ENCODE data around the gene TMPRSS5.

Gene TMPRSS5

DNA sequence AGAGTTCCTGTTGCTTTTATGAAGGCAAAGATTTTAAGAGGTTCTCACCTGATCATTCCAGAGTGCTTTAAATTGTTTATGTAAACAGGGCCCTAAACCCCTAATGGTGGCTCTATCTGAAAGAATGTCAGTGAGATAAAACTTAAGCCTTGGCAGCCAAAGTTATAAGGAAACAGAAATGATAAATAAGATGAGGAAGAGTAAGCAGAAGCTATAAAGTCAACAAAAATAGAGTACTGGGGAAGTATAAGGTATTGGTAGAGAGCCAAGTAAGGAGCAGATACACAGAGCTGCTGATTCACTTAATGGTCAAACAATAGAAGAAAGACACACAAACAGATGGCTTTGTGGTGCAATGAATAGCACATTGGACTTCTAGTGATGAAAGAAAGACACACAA lies 37.9 kb downstream of the TMPRSS5 start:
- H3K9ac ChIP-seq (ENCODE audit: insufficient read length), result no peak overlapping the region
- H3K36me3 ChIP-seq (ENCODE audit: insufficient read depth, low read length), result no peaks in the 10 kb centered on the region
- TF ChIP-seq EZH2 (IDR thresholded peaks at IDR 0.05) (no peak), POLR2AphosphoS5 (IDR thresholded peaks at IDR 0.05; ENCODE audit: borderline replicate concordance, low read depth, low read length) (no peak), FOXP2 (optimal IDR thresholded peaks at IDR 0.05; ENCODE audit: control extremely low read depth, extremely low read length, insufficient read depth) (no peak)
- H3K9me3 ChIP-seq (ENCODE audit: low read depth, low read length), result no peaks in the 10 kb centered on the region
- H3K4me3 ChIP-seq, result no peak overlapping the region
- no peak overlapping the region for H3K27ac ChIP-seq
- no peak for DNase-seq (ENCODE audit: low read depth, low spot score)

DNA sequence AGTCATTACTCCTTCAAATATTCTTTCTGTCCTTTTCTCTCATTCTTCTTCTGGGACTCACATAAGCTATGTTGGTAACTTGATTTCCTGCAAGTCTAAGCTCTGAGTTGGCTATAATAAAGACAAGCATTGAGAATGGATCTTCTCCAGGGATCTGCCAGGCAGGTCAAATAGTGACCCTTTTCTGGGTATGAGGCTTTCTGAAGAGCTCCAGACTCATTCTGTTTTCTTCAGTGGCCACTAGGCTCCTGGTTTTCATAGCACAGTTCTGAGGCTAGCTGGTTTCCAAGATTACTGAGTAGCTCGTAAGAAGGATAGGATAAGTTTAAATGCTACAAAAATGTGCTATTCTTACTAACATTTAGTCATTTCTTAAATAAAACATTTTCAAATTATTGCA lies 38.3 kb downstream of the TMPRSS5 start:
- Histone ChIP-seq H3K36me3 (ENCODE audit: insufficient read depth, low read length) (no peaks in the 10 kb centered on the region), H3K9ac (ENCODE audit: insufficient read length) (no peak overlapping the region), H3K27ac (no peak overlapping the region), H3K4me3 (no peak overlapping the region), H3K9me3 (ENCODE audit: low read depth, low read length) (no peaks in the 10 kb centered on the region)
- DNase-seq (ENCODE audit: low read depth, low spot score), result no peak
- TF ChIP-seq EZH2 (IDR thresholded peaks at IDR 0.05), result no peak

DNA sequence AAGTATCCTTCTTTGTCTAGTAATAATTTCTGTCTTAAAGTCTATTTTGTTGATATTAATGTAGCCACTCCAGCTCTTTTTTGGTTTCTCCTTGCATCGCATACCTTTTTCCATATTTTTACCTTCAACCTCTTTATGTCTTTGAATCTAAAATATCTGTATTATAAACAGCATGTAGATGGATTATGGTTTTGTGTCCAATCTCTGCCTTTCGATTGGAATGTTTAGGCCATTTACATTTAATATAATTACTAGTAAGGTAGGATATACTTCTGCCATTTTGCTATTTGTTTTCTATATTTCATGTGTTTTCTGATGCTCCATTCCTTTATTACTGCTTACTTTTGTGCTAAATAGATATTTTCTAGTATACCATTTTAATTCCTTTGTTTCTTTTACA lies 39.5 kb downstream of the TMPRSS5 start:
- Histone ChIP-seq H3K9me3 (ENCODE audit: low read depth, low read length) (no peaks in the 10 kb centered on the region), H3K9ac (ENCODE audit: insufficient read length) (no peak overlapping the region), H3K27ac (no peak overlapping the region), H3K4me3 (no peak overlapping the region), H3K36me3 (ENCODE audit: insufficient read depth, low read length) (no peaks in the 10 kb centered on the region)
- TF ChIP-seq POLR2AphosphoS5 (IDR thresholded peaks at IDR 0.05; ENCODE audit: borderline replicate concordance, low read depth, low read length) (no peak), EZH2 (IDR thresholded peaks at IDR 0.05) (no peak), FOXP2 (optimal IDR thresholded peaks at IDR 0.05; ENCODE audit: control extremely low read depth, extremely low read length, insufficient read depth) (no peak)
- no peak for DNase-seq (ENCODE audit: low read depth, low spot score)

- Histone ChIP-seq H3K27ac (peak overlapping the region; percentile 52), H3K9ac (ENCODE audit: insufficient read length) (no peak overlapping the region), H3K9me3 (ENCODE audit: low read depth, low read length) (no peaks in the 10 kb centered on the region), H3K36me3 (ENCODE audit: insufficient read depth, low read length) (no peaks in the 10 kb centered on the region), H3K4me3 (peak overlapping the region; percentile 58)
- no peak for DNase-seq (ENCODE audit: low read depth, low spot score)
- TF ChIP-seq EZH2 (IDR thresholded peaks at IDR 0.05), result no peak
- no peak for TF ChIP-seq FOXP2 (optimal IDR thresholded peaks at IDR 0.05; ENCODE audit: control extremely low read depth, extremely low read length, insufficient read depth)
- no peak for TF ChIP-seq POLR2AphosphoS5 (IDR thresholded peaks at IDR 0.05; ENCODE audit: borderline replicate concordance, low read depth, low read length)
Observed at GRCh38 chr11:113664981-113665710, 41.0 kb downstream of the TMPRSS5 start.

- no peaks in the 10 kb centered on the region for H3K9me3 ChIP-seq (ENCODE audit: low read depth, low read length)
- no peak for DNase-seq (ENCODE audit: low read depth, low spot score)
Observed at GRCh38 chr11:113664069-113664980, 41.8 kb downstream of the TMPRSS5 start.

GRCh38 chr11:113663567-113663966 lies 42.5 kb downstream of the TMPRSS5 start:
- no peaks in the 10 kb centered on the region for H3K9me3 ChIP-seq (ENCODE audit: low read depth, low read length)
- no peak overlapping the region; the same call in 1 of the 2 replicates for H3K4me3 ChIP-seq
- no peak for DNase-seq (ENCODE audit: low read depth, low spot score)
- TF ChIP-seq FOXP2 (optimal IDR thresholded peaks at IDR 0.05; ENCODE audit: control extremely low read depth, extremely low read length, insufficient read depth) (no peak), POLR2AphosphoS5 (IDR thresholded peaks at IDR 0.05; ENCODE audit: borderline replicate concordance, low read depth, low read length) (no peak), EZH2 (IDR thresholded peaks at IDR 0.05) (no peak)
- peak overlapping the region; percentile 67 for H3K27ac ChIP-seq
- no peak overlapping the region for H3K9ac ChIP-seq (ENCODE audit: insufficient read length)
- no peaks in the 10 kb centered on the region for H3K36me3 ChIP-seq (ENCODE audit: insufficient read depth, low read length)

More at GRCh38 chr11:113664069-113664980, 41.8 kb downstream of the TMPRSS5 start:
- TF ChIP-seq FOXP2 (optimal IDR thresholded peaks at IDR 0.05; ENCODE audit: control extremely low read depth, extremely low read length, insufficient read depth) (no peak), POLR2AphosphoS5 (IDR thresholded peaks at IDR 0.05; ENCODE audit: borderline replicate concordance, low read depth, low read length) (no peak)
- peak overlapping the region; percentile 67 for H3K27ac ChIP-seq
- no peak overlapping the region for H3K9ac ChIP-seq (ENCODE audit: insufficient read length)
- peak overlapping the region; percentile 58 for H3K4me3 ChIP-seq
- no peaks in the 10 kb centered on the region for H3K36me3 ChIP-seq (ENCODE audit: insufficient read depth, low read length)

DNA sequence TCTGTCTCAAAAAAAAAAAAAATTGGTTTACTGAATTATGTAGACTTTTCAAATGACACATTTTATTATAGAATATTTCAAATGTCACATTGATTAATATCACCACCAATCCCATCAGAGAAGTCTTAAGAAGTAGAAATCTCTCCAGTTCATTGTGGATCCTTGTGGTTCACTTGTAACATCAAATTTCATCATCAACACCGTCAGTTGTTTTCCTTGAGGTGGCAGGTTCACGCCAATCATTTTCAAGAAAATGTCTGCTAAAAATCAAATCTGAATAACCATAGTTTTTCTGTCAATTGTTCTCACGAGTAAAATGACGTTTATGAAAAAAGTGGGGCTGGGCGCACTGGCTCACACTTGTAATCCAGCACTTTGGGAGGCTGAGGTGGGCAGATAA lies 50.3 kb downstream of the TMPRSS5 start:
- no peaks in the 10 kb centered on the region for H3K9me3 ChIP-seq (ENCODE audit: low read depth, low read length)
- TF ChIP-seq POLR2AphosphoS5 (IDR thresholded peaks at IDR 0.05; ENCODE audit: borderline replicate concordance, low read depth, low read length) (no peak), EZH2 (IDR thresholded peaks at IDR 0.05) (no peak), FOXP2 (optimal IDR thresholded peaks at IDR 0.05; ENCODE audit: control extremely low read depth, extremely low read length, insufficient read depth) (no peak)
- no peak for DNase-seq (ENCODE audit: low read depth, low spot score)

DNA sequence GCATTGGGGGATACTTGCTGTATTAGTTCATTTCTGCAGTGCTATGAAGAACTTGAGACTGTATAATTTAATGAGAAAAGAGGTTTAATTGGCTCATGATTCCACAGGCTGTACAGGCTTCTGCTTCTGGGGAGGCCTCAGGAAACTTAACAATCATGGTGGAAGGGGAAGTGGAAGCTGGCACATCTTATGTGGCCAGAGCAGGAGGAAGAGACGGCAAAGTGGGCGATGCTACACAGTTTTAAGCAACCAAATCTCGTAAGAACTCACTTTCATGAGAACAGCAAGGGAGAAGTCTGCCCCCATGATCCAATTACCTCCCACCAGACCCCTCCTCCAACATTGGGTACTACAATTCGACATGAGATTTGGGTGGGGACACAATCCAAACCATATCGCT lies 55.1 kb downstream of the TMPRSS5 start:
- TF ChIP-seq FOXP2 (optimal IDR thresholded peaks at IDR 0.05; ENCODE audit: control extremely low read depth, extremely low read length, insufficient read depth) (no peak), EZH2 (IDR thresholded peaks at IDR 0.05) (no peak), POLR2AphosphoS5 (IDR thresholded peaks at IDR 0.05; ENCODE audit: borderline replicate concordance, low read depth, low read length) (no peak)
- Histone ChIP-seq H3K9me3 (ENCODE audit: low read depth, low read length) (no peaks in the 10 kb centered on the region), H3K27ac (no peak overlapping the region), H3K9ac (ENCODE audit: insufficient read length) (no peak overlapping the region), H3K4me3 (no peak overlapping the region), H3K36me3 (ENCODE audit: insufficient read depth, low read length) (no peaks in the 10 kb centered on the region)
- no peak for DNase-seq (ENCODE audit: low read depth, low spot score)

More for the DNA sequence above, 50.3 kb downstream of the TMPRSS5 start:
- no peak overlapping the region for H3K27ac ChIP-seq
- H3K4me3 ChIP-seq, result no peak overlapping the region
- H3K36me3 ChIP-seq (ENCODE audit: insufficient read depth, low read length), result no peaks in the 10 kb centered on the region
- H3K9ac ChIP-seq (ENCODE audit: insufficient read length), result no peak overlapping the region

Measured in SK-N-MC (cell line).